ENCODE data around the gene ASB2.

ASB2 gene

DNA sequence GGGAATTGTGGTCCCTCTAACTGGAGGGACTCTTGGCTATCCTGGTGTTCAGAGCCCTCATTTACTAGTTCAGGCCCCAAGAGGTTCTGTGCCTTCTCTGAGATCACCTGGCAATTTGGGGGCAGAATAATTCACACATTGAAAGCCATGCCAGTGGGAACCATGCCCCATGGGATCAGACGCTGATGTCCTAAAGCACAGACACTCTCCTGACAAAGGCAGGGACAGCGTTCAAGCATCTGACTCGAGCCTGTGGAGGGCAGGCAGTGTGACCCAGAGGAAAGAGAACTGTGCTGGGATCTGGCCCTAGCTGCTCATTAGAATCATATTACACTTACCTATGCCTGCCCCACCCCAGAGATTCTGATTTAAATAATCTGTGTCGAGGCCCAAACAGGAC is 2.4 kb upstream of the ASB2 start:
- DNase-seq (ENCODE audit: low read depth), result no peak

DNA sequence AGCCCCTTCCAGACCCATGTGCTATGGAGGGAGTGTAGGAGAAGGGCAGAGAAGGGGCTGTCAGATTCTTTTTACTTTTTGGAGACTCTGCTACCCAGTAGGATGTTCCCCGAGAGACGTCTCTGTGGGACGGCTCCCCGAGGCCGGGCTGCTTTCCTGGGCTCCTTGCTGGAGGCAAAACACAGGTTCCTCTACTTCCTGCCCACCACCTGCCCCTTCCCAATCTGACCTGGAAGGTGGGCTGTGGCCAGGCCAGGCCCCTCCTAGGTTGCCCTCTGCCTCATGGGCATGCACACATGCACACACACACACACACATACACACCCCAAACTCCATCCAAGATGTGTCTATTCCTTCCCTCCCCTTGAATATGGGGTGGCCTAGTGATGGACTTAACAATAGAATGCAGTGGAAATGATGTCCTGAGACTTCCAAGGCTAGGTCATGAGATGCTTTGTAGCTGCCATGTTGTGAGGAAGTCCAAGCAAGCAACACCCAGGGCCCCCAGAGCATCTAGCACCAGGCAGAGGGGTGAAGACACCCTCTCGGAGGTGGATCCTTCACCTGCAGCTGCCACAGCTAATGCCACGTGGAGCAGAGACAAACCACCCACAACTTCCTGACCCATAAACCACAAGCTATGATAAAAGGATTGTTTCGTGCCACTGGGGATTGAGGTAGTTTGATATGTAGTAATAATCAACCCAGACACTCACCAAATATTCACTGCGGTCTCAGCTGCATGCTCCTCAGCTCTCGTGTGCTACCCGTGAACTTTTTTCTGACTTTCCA is 1.6 kb upstream of the ASB2 start:
- no peak for DNase-seq (ENCODE audit: low read depth)

DNA sequence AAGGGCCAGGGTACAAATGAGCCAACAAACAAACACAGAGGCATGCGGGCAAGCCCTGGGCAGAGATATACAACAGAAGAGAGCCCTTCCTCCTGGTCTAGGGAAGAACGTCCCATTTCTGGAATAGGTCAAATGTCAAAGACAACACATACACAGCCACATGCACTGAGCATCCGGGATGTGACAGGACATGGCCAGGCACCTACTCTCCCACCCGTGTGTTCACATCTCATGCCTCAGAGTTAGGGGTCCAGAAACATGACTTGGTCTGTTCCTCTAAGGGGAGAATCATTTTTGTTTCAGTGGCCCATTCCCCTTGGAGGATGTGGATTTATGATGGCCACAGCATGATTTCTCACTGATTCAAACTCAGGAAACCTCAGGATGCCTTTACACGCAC is 801 bp upstream of the ASB2 start:
- DNase-seq (ENCODE audit: low read depth), result no peak

DNA sequence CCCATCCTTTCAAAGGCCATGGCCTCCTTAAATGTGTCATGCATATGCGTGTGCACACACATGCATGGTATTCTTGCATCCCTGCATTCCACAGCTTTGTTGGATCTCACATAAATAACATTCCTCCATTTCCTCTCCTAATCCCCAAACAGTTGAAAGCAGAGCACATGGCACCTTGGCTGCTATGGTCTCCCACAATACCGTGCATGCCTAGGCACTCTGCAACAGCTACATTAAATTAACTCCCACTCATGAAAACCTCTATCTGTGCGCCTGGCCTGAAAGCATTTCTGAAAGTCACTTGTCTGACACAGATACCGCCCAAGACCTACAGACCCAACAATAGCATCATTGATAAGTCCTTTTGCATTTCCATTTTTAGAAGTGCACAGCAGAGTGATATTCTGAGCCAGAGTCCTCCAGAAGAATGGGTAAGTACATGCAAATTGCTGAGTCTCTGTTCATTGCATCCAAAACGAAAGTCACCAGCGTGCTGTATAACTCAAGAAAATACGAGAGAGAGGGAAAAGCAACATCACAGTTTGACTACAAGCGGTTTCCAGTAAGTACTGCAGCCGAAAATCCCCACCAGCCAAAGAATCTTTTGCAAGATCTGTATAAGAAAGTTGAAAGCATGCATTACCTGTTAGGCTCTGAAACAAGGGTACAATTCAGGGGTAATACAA is 436 bp downstream of the ASB2 start:
- DNase-seq (ENCODE audit: low read depth), result no peak

DNA sequence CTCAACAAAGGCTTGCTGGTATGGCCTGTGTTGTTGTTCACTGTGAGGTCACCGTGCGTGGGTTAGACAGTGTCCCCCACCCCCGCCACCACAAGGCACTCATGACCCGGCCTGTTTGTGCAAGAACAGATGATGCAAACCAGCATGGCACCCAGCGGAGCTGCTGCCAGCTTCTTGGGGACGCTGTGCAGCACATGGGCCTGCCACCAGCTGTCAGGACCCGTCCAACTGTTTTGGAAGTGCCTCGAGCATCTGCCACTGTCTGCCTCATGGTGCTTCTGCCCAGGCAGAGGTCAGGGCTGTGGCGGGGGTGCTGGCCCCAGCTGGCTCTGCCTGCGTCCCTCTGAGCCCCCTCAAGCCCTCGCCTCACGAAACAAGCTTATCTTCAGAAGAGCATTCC is 1.5 kb downstream of the ASB2 start:
- DNase-seq (ENCODE audit: low read depth), result no peak

DNA sequence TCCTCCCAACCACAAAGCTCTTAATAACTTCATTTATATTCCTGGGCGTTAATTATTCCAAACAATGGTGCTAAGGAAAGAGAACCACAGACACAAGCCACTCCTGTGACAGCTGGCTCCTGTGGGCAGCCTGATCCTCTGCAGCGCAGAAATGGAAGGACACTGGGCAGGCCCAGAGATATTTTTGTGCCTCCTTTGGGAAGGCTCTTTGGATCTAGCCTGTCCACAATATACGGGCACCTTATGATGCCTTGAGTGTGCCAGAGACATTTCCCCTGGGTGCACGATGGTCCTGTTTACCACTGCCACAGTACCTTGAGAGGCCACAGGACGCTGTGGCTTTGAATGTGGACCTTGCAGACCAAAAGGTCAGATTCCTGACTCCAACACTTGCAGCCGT is 2.1 kb downstream of the ASB2 start:
- DNase-seq (ENCODE audit: low read depth), result no peak

DNA sequence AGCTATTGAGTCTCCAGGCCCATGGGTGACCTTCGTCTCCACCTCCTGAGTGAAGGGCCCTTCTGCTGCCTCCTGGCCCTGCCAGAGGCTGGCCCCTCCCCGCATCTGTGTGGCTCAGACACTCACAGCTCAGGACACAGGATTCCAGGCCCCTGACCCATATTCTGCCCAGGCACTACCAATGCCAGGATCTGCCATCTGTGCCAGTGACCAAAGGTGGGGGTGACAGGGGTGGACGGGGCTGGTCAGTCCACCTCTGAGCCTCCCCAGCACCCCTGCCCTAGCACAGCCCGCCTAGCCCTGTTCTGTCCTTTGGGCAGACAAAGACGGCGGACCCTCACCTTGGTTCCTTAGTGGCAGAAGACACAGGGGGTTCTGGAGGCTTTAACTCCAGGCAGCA is 2.8 kb downstream of the ASB2 start:
- DNase-seq (ENCODE audit: low read depth), result no peak

DNA sequence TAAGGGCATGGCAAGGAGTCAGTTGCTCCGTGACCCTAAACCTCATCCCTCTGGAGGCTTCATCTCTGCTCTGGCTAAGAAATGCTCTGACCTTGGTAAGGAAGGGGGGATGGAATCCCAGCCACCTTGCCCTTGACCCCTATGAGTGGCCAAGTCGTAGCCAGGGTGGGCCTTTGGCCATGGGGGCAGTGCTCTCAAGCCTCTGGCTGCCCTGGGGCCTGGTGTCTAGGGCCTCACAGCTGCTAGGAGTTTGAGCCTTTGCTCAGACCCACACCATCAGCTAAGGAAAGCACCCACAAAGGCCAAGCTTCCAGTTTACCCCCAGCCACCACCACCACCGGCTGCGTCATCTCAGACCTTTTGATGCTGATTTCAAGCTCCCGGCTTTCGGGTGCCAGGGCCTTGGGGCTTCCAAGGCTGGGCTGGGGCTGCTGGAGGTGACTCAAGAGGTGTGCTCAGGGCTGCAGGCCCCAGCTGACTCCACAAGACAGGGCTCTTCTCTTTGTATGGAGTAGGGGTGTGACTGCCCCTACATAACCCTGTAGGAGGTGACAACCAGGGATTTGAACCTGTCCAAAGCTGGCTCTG is 3.7 kb downstream of the ASB2 start:
- DNase-seq (ENCODE audit: low read depth), result no peak

DNA sequence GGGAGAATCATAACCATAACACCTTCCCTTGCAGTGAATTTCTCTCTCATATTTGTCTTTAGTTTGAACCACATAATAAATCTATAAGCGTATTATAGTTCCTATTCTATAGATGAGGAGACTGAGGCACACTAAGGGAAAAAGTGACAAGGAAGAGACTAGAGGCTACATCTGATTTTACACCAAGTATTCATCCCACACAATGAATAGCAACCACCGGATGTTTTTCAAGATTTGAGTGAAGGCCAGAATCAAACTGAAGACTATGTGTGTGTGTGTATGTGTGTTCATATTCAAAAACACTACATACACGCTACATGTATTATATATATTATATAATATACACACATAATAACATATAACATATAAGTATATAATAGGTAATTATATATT is 4.7 kb downstream of the ASB2 start:
- DNase-seq (ENCODE audit: low read depth), result no peak

DNA sequence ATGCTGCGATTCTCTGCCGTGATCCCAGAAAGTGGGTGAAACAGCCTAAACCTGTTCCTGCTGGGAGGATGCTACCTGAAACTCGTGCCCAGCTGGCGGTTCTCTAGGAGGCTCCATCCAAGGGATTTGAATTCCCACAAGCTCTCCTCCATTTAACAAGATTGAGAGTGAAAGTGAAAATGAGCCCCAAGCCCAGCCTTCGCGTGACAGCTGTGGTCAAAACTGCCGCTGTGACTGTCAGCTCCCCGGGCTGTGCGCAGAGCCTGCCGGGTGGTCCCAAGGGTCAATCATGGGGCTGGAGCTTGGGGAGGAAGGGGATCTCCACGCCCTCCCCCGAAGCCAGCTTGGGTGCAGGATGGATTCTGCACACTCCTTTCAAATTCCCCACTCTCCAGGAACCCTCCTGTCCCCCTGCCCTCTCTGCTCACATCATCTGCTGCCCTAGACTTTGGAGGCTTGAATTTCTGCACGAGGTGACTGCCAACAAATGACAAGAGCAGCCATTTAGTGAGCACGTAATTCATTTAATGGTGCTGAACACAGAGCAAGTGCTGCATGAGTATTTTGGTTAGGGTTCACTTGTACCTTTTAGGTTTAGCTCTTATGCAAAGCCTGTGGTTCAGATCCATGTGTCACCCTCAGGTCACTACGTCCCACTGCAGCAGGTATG is 5.3 kb downstream of the ASB2 start:
- no peak for DNase-seq (ENCODE audit: low read depth)

DNA sequence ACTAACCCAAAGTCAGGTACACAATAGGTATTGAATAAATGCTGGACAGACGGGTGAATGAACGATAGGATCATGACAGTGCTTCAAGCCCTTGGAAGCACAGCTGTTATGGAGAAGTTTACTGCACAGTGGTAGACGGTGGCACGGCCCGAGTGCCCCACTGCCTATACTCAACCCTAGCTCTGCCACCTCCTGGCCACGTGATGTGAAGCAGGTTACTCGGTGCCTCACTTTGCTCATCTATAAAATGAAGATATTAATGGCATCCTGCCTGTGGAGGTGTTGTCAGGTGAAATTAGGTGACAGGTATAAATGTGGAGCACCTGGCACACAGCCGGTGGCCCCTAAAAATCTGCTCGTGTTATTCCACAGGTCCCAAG is 5.8 kb downstream of the ASB2 start:
- no peak for DNase-seq (ENCODE audit: low read depth)

DNA sequence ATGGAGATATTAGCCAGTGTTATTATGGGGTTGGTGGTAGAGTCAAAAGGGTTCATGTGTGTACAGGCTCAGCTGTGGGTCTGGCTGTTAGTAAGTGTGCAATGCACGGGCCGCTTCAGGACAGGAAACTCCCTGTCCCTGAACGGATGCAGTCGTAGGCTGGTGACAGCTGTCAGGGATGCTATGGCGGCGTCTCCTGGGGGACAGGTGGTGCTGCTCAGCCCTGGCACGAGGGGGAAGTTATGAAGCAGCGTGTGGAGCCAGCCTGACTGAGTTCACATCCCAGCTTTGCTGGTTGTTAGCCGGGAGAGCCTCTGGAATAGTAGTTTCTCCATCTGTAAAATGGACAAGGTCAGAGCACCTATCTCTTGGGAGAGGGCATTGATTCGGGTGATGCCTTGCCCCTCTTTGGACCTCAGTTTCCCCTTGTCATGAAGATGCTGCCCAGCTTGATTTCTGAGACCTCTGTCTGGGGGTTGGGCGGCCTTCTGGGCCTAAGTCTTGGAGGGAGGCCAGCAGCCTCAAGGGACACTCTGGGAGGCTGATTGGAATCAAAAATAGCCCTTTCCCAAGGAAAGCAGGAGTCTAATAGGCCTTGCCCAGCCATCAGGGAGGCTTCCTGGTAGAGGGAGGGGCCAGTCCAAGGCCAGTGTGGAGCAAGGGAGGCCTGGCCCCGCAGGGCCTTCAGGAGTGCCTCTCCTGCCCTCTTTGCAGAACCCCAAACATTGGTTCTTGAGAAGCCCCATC is 7.1 kb downstream of the ASB2 start:
- DNase-seq (ENCODE audit: low read depth), result no peak

DNA sequence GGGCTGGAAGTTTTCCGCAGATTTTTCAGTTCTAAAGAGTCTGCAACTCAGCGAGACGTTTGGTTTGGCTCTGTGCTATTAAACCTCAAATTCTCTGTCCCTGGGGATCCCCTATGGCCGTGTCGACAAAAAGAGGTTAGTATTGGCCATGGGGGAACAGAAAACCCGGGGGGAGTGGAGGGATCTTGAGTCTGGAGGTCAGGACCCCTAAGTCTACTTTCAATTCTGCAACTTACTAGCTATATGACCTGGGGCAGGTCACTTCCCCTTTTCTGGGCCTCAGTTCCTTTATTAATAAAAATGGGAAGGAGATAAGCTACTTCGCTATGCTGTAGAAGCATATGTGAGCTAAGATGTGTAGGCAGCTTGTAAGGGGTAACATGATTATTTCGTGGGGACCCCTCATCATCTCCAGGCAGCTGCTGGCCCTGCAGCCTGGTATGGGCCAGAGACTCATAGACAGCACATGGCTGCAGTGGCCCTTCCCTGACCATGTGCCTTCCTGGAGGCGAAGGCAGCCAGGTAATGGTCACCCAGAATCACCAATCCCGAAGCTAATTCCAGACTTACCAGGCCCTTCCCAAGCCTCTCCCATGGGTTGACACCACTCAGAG is 8.6 kb downstream of the ASB2 start:
- no peak for DNase-seq (ENCODE audit: low read depth)

DNA sequence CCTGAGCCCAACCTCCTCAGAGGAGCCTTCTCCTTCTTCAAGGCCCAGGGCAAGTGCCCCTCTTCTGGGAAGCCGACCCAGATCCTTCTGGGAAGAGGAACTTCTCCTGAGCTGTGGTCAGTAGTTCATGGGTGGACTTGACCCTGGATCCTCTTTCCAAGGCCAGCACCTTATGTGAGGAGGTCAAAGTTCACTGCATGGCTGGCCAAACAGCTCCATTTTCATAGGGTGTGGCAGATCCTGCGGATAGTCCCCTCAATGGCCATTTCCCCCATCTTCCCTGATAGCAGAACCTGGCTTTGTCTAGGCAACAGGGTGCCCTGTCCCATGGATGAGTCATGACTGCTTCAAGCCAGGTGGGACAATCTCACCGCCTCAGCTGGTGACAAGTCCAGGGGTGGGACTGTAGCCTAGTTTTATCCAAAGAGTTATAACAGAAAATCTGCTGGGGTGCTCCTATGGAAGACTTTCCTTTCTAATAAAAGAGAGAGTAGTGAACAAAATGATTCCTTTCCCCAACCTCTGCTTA is 10.4 kb downstream of the ASB2 start:
- DNase-seq (ENCODE audit: low read depth), result no peak

DNA sequence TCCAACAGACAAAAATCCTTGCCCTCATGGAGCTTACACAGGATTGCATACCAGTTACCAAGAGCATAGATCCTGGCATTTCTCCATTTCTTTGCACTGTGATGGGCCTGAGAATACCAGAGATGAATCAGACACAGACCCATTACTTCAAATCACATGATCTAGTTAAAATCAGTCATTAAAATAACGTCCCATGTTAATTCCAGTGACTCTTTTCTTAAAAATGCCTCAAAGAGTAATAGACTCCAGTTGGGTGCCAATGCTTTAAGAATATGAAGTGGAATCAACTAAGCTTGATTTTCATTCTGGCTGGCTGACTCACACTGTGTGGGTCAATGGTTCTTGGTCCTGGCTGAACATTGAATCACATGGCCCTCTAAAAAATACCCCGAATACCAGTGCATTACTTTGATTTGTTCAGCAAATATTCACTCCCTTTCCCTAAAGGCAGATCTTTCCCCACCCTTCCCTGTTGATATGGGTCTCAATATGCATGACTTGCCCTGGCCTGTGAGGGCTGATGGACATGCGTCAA is 11.0 kb downstream of the ASB2 start:
- DNase-seq (ENCODE audit: low read depth), result peak; percentile 94

DNA sequence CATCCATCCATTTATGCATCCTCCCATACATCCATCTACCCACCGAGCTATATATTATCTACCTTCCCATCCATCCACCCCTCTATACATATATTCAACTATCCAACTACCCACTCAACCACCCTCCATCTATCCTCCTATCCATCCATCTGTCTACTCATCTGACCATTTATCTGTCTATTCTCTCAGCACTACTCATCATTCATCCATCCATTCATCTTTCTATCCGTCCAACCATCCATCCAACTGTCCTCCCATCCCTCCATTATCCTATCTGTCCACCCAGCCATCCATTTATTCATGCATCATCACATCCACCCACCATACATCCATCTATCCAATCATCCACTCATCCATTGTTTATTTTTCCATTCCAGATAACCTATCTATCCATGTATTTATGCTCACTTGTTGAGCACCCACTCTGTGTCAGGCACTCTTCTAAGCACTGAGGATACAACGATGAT is 11.5 kb downstream of the ASB2 start:
- no peak for DNase-seq (ENCODE audit: low read depth)

DNA sequence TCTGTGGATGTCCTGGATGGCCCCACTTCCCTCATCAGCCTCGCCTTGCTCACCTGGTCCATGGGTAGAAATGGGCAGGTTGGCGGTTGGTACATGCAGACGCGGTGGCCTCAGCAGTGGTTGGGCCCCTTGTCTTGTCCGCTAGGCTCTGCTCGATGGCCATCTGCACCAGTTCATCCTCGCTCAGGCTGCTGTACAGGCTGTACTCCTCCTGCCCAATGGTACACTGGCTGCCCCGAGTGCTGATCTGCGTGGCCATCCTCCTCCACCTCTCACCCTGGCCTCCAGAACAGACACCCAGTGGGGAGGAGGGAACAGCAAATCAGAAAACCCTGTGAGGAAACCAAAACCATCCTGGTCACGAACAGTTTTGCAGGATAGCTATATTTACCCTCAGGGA is 12.1 kb downstream of the ASB2 start:
- DNase-seq (ENCODE audit: low read depth), result no peak

DNA sequence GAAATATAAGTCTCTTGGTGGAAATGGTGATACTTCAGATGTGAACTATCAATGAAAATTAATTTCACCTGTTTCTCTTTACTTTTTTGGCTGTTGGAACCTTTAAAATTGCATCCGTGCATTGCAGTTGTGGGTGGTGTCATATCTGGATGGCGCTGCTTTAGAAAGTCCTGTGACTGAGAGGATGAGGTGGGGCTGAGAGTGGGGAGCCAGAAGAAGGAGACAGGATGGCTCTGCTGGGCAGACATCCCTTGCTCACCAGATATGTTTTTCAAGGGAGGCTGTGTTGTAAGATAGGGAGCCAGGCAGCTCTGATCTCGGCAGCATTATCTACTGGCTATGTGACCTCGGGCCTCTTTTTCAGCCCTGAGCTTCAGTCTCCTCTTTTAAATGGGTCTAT is 12.7 kb downstream of the ASB2 start:
- no peak for DNase-seq (ENCODE audit: low read depth)

DNA sequence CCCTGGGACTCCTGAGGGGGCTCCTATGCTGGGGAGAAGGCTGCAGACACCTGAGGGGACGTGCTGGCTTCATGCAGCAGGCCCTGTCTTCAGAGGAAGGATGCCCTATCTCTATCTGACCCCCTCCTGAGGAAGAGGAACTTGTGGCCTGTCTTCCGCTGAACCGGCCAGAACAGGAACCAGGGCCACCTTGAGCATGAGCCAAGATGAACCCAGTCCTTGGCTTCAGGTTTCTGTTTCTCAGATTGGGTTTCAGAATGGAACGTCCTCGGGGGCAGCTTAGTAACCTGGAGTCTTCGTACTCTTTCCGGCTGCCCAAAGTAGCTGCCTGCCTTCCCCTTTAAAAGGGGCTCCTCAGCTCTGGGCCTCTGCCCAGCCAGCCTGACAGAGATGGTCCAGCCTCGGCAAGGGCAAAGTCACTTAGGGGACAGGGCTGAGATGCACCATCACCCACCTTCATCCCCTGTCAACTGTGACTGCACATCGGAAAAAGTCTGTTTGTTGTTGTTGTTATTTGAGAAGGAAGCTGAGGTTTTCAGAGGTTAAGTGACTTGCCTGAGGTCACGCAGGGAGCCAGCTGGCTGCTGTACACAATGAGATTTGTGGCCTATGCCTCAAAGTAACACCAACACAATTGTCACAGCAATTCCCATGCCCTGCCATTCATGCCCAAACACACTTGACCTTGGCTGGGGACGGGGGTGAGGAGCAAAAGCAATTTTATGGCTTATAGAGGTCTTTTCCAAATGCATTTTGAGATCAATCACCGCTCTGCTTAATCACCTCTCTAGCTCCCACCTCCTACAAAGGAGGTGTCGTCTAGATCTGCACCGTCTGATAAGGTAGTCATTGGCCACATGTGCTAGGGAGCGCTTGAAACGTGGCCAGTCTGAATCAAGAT is 13.4 kb downstream of the ASB2 start:
- DNase-seq (ENCODE audit: low read depth), result peak; percentile 63

DNA sequence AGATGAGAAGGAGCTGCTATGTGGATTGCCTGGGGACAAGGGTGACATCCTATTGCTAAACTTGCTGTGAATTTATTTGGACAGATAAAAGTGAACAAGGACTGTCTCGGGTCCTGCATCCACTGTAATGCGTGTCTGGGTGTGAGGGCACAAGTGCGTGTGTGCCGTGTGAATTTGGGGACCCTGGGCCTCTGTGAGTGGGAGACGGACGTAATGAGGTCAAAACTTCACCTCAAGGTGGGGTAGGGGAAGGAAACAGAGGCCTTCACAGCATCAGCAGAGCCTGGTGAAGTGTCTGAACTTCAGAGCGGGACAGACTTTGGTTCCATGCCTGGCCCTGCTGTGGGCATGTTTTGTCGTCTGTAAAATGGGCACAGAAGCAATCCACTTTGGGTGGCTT is 14.8 kb downstream of the ASB2 start:
- DNase-seq (ENCODE audit: low read depth), result no peak

Measured in iris pigment epithelial cell (primary cell).